ENCODE data around the gene H1-8.

The H1-8 gene

DNA sequence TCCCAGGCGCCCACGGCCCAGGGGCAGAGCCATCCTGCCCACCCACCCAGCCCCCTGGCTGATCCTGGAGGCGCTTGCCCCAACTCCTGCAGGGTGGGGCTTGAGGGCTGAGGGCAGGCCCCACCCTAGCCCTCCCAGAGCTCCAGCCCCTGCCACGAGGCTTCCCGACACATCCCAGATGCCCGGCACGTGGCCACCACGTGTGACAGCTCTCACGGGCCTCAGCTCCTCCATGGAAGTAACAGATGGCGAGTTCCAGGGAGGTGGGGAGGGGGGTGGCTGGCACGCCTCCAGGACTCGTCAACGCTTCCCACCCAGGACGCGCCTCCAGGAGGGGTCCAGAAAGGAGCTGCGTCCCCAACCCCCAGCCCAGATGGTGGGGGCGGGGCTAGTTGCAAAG is 34.4 kb downstream of the H1-8 start:
- TF ChIP-seq, protein P1, sequence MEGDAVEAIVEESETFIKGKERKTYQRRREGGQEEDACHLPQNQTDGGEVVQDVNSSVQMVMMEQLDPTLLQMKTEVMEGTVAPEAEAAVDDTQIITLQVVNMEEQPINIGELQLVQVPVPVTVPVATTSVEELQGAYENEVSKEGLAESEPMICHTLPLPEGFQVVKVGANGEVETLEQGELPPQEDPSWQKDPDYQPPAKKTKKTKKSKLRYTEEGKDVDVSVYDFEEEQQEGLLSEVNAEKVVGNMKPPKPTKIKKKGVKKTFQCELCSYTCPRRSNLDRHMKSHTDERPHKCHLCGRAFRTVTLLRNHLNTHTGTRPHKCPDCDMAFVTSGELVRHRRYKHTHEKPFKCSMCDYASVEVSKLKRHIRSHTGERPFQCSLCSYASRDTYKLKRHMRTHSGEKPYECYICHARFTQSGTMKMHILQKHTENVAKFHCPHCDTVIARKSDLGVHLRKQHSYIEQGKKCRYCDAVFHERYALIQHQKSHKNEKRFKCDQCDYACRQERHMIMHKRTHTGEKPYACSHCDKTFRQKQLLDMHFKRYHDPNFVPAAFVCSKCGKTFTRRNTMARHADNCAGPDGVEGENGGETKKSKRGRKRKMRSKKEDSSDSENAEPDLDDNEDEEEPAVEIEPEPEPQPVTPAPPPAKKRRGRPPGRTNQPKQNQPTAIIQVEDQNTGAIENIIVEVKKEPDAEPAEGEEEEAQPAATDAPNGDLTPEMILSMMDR (conservative IDR thresholded peaks at IDR 0.05; ENCODE audit: control insufficient read depth, insufficient read depth, low read depth, low read length): no peak
- no peak overlapping the region for H3K4me3 ChIP-seq (ENCODE audit: control insufficient read depth, low read depth, low read length)
- DNase-seq (ENCODE audit: low read depth): peak; percentile 27

GRCh38 chr3:129577925-129578786 is 35.2 kb downstream of the H1-8 start:
- DNase-seq (ENCODE audit: low read depth): no peak
- TF ChIP-seq, protein P1 (conservative IDR thresholded peaks at IDR 0.05; ENCODE audit: control insufficient read depth, insufficient read depth, low read depth, low read length): no peak
- no peak overlapping the region for H3K4me3 ChIP-seq (ENCODE audit: control insufficient read depth, low read depth, low read length)

DNA sequence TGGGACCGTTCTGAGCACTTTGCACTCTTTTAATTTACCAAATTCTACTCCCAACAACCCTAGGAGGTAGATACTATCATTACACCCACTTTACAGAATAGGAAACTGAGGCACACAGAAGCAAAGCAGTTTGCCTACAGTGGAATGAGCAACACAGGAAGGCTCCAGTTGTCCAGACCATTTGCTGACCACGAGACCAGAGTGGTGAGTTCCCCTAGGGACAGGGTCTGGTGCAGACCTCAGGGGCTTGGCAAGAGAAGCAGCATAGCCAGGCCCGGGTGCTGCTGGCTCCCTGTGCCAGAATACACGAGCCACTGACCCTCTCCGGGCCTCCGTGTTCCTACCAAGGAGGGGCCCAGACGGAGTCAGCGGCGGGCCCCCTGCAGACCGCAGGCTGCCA is 37.0 kb downstream of the H1-8 start:
- DNase-seq (ENCODE audit: low read depth): no peak
- no peak overlapping the region for H3K4me3 ChIP-seq (ENCODE audit: control insufficient read depth, low read depth, low read length)
- TF ChIP-seq, protein P1 (conservative IDR thresholded peaks at IDR 0.05; ENCODE audit: control insufficient read depth, insufficient read depth, low read depth, low read length): no peak

DNA sequence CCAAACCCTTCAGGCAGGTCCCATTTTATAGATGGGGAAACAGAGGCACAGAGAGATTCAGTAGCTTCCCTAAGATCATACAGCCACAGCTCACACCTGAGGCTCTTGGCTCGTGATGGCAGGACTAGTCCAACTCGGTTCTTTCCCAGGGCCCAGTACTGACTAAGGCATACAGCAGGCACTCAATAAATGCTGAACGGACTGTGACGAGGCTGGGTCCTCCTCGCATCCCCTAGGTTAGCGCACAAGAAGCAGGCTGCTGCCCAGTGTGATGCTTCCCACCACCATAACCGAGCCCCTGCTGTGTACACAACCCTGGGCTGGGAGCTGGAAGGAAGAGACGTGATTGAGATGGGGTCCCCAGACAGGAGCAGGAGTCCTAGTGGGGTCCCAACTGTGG is 38.6 kb downstream of the H1-8 start:
- no peak for DNase-seq (ENCODE audit: low read depth)
- TF ChIP-seq, protein P1 (conservative IDR thresholded peaks at IDR 0.05; ENCODE audit: control insufficient read depth, insufficient read depth, low read depth, low read length): no peak
- no peak overlapping the region for H3K4me3 ChIP-seq (ENCODE audit: control insufficient read depth, low read depth, low read length)

DNA sequence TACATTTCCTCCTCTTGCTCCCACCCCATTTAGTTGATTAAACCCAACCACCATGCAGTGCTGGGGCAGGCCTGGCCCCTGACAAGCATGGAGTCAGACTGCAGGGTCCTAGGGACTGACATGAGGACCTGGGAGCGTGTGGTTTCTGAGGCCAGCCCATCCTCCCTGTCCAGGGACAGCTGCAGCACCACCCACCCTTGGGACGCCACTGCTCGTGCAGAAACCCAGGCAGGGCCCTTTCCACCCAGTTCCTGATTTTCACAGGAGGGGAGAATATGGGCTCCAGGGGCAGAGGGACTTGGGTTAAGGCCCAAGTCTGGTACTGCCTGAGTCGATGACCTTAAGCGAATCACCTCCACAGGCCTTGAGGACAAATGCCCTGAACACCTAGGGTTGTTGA is 39.8 kb downstream of the H1-8 start:
- DNase-seq (ENCODE audit: low read depth): no peak
- TF ChIP-seq, protein P1 (conservative IDR thresholded peaks at IDR 0.05; ENCODE audit: control insufficient read depth, insufficient read depth, low read depth, low read length): no peak
- H3K4me3 ChIP-seq (ENCODE audit: control insufficient read depth, low read depth, low read length): no peak overlapping the region

- TF ChIP-seq, protein P1 (conservative IDR thresholded peaks at IDR 0.05; ENCODE audit: control insufficient read depth, insufficient read depth, low read depth, low read length): no peak
- H3K4me3 ChIP-seq (ENCODE audit: control insufficient read depth, low read depth, low read length): no peak overlapping the region
- DNase-seq (ENCODE audit: low read depth): no peak
Observed at GRCh38 chr3:129583289-129583688, 40.3 kb downstream of the H1-8 start.
